H9 (cell line): Measurements from ENCODE around the gene SCN11A. TPM values are rescaled to one million over a fixed set of nuclear protein-coding genes. Genes with fewer than 3 reads are reported as not detected.

Source experiments
- DNase-seq: peaks from one replicate; pipeline ENCODE4 v3.0.0-alpha.2; 2017
- H2AFZ ChIP-seq: one replicate; pipeline ENCODE4 v1.6.1; 2013; ENCODE audit warnings: mild to moderate bottlenecking, low read length, control low read depth, moderate library complexity
- H2AK5ac ChIP-seq: 2 replicates; pipeline ENCODE4 v1.6.1; 2013; ENCODE audit warnings: low read length, control low read depth, mixed read lengths; ENCODE audit not compliant: insufficient read length
- H2BK120ac ChIP-seq: one replicate; pipeline ENCODE4 v1.6.1; 2013; ENCODE audit warnings: low read depth, mild to moderate bottlenecking, low read length, control low read depth, inconsistent platforms; ENCODE audit not compliant: poor library complexity, severe bottlenecking
- H2BK12ac ChIP-seq: 2 replicates; pipeline ENCODE4 v1.6.1; 2013; ENCODE audit warnings: low read length, control low read depth, mixed read lengths, low read depth; ENCODE audit not compliant: insufficient read length
- H2BK15ac ChIP-seq: 2 replicates; pipeline ENCODE4 v1.6.1; 2013; ENCODE audit warnings: low read depth, low read length, control low read depth
- H2BK20ac ChIP-seq: one replicate; pipeline ENCODE4 v1.6.1; 2013; ENCODE audit warnings: low read depth, mild to moderate bottlenecking, low read length, control low read depth, inconsistent platforms; ENCODE audit not compliant: poor library complexity, severe bottlenecking
- H2BK5ac ChIP-seq: 2 replicates; pipeline ENCODE4 v1.6.1; 2013; ENCODE audit warnings: low read length, control low read depth, mixed read lengths; ENCODE audit not compliant: insufficient read length
- H3K14ac ChIP-seq: 2 replicates; pipeline ENCODE4 v1.6.1; 2013; ENCODE audit warnings: low read length, control low read depth; ENCODE audit not compliant: insufficient read depth
- H3K18ac ChIP-seq: 2 replicates; pipeline ENCODE4 v1.6.1; 2013; ENCODE audit warnings: low read depth, mild to moderate bottlenecking, mixed read lengths, low read length, control low read depth; ENCODE audit not compliant: insufficient read length
- H3K23ac ChIP-seq: 2 replicates; pipeline ENCODE4 v1.6.1; 2013; ENCODE audit warnings: low read length, control low read depth, mixed read lengths, low read depth; ENCODE audit not compliant: insufficient read length
- H3K23me2 ChIP-seq: 2 replicates; pipeline ENCODE4 v1.6.1; 2013; ENCODE audit warnings: low read depth, mild to moderate bottlenecking, mixed read lengths, low read length, control low read depth; ENCODE audit not compliant: insufficient read length, poor library complexity, severe bottlenecking
- H3K27ac ChIP-seq: 2 replicates; pipeline ENCODE4 v1.5.1; 2013; ENCODE audit warnings: low read length, control low read depth, mixed read lengths, low read depth; ENCODE audit not compliant: insufficient read length
- H3K27me3 ChIP-seq: 2 replicates; pipeline ENCODE4 v1.6.1; 2013; ENCODE audit warnings: low read length, control low read depth, inconsistent platforms; ENCODE audit not compliant: insufficient read depth
- H3K4ac ChIP-seq: 2 replicates; pipeline ENCODE4 v1.6.1; 2013; ENCODE audit warnings: low read depth, mild to moderate bottlenecking, control low read depth, inconsistent platforms, low read length, moderate library complexity
- H3K4me1 ChIP-seq: 2 replicates; pipeline ENCODE4 v1.6.1; 2013; ENCODE audit warnings: low read length, control low read depth, inconsistent platforms; ENCODE audit not compliant: insufficient read depth
- H3K4me2 ChIP-seq: 2 replicates; pipeline ENCODE4 v1.6.1; 2013; ENCODE audit warnings: low read length, control low read depth, mixed read lengths; ENCODE audit not compliant: insufficient read length, insufficient read depth
- H3K56ac ChIP-seq: 2 replicates; pipeline ENCODE4 v1.6.1; 2013; ENCODE audit warnings: low read depth, mild to moderate bottlenecking, mixed read lengths, low read length, control low read depth; ENCODE audit not compliant: insufficient read length
- H3K79me1 ChIP-seq: 2 replicates; pipeline ENCODE4 v1.6.1; 2013; ENCODE audit warnings: low read depth, mild to moderate bottlenecking, moderate library complexity, low read length, control low read depth, inconsistent platforms; ENCODE audit not compliant: insufficient read depth, poor library complexity, severe bottlenecking
- H3K79me2 ChIP-seq: 2 replicates; pipeline ENCODE4 v1.6.1; 2013; ENCODE audit warnings: low read length, control low read depth, inconsistent platforms; ENCODE audit not compliant: insufficient read depth
- H3K9ac ChIP-seq: 2 replicates; pipeline ENCODE4 v1.6.1; 2013; ENCODE audit warnings: low read length, control low read depth, mixed read lengths; ENCODE audit not compliant: insufficient read length; ENCODE audit errors: extremely low read depth
- H3K9me3 ChIP-seq: one replicate; pipeline ENCODE4 v1.6.1; 2013; ENCODE audit warnings: low read depth, low read length, inconsistent platforms; ENCODE audit not compliant: control insufficient read depth
- H3T11ph ChIP-seq: one replicate; pipeline ENCODE4 v1.6.1; 2013; ENCODE audit warnings: mild to moderate bottlenecking, low read length, control low read depth, inconsistent platforms
- H4K20me1 ChIP-seq: one replicate; pipeline ENCODE4 v1.6.1; 2013; ENCODE audit not compliant: control insufficient read depth, insufficient read length, insufficient read depth
- H4K5ac ChIP-seq: 2 replicates; pipeline ENCODE4 v1.6.1; 2013; ENCODE audit warnings: low read depth, mild to moderate bottlenecking, mixed read lengths, low read length, control low read depth; ENCODE audit not compliant: insufficient read length
- H4K8ac ChIP-seq: replicated peaks from 2 replicates; pipeline ENCODE4 v1.6.1; 2013; ENCODE audit warnings: low read length, control low read depth, mixed read lengths, low read depth; ENCODE audit not compliant: insufficient read length
- H4K91ac ChIP-seq: 2 replicates; pipeline ENCODE4 v1.6.1; 2013; ENCODE audit warnings: low read depth, mild to moderate bottlenecking, moderate library complexity, mixed read lengths, low read length, control low read depth; ENCODE audit not compliant: insufficient read length
- H3K27ac Mint-ChIP-seq, 3 experiments: 2 replicates in 2 of 3; 3 replicates in 1 of 3; pipeline ENCODE4 v1.8.0; 2020 to 2021; ENCODE audit warnings: mixed read lengths in 3 of 3, mild to moderate bottlenecking in 1 of 3, moderate library complexity in 1 of 3
- H3K27me3 Mint-ChIP-seq: 2 replicates; pipeline ENCODE4 v1.8.0; 2021; ENCODE audit warnings: low read depth, mild to moderate bottlenecking, moderate library complexity, mixed read lengths
- H3K36me3 Mint-ChIP-seq, 3 experiments: 2 replicates in 2 of 3; 3 replicates in 1 of 3; pipeline ENCODE4 v1.8.0; 2020 to 2021; ENCODE audit warnings: low read depth in 3 of 3, mixed read lengths in 3 of 3; ENCODE audit not compliant: insufficient read depth in 1 of 3
- H3K4me1 Mint-ChIP-seq, 2 experiments: 2 replicates each; pipeline ENCODE4 v1.8.0; 2020; ENCODE audit warnings: mixed read lengths in 2 of 2
- H3K4me3 Mint-ChIP-seq, 2 experiments: 2 replicates in 1 of 2; 3 replicates in 1 of 2; pipeline ENCODE4 v1.8.0; 2020 to 2021; ENCODE audit warnings: mild to moderate bottlenecking in 2 of 2, mixed read lengths in 2 of 2, moderate library complexity in 1 of 2
- H3K9me3 Mint-ChIP-seq, 2 experiments: 2 replicates in 1 of 2; 3 replicates in 1 of 2; pipeline ENCODE4 v1.8.0; 2020; ENCODE audit warnings: mild to moderate bottlenecking in 2 of 2, mixed read lengths in 2 of 2, moderate library complexity in 1 of 2
- WGBS: extraction: QIAGEN DNeasy Blood & Tissue Kit; methylation state at CpG from one replicate; pipeline ENCODE4 v1.1.7; 2013; ENCODE audit warnings: missing lambda C conversion rate, low lambda C conversion rate, mixed read lengths; ENCODE audit not compliant: insufficient read length; ENCODE audit errors: extremely low coverage; 5-methylcytosine and 5-hydroxymethylcytosine counted together
- total RNA-seq: library from RNA; stranded (reverse); gene quantifications from 2 replicates; pipeline ENCODE4 v1.2.1, GENCODE V29; 2021
- TF ChIP-seq, protein P1 (sequence below): fragments of 200-600 bp; sonication (generic); conservative IDR thresholded peaks from 3 replicates; pipeline ENCODE4 v1.8.0; 2021; ENCODE audit warnings: antibody characterized with exemption, mild to moderate bottlenecking

Gene SCN11A
- total RNA-seq, 1 experiment from 2014 or later = 0.17 TPM

DNA sequence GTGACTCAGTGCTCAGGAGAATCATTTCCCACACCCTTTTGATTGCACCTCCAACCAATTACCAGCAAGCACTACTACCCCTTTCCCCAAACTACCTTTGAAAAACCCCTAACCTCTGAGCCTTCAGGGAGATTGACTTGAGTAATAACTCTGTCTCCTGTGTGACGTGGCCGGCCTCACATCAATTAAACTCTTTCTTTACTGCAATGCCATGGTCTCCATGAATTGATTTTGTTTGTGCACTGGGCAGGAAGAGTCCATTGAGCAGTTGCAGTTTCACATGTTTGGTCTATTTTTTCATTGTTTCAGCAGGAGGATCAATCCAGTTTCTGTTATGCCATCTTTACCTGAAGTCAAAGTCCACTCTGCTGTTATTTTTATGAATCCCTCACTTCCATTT, 32.4 kb downstream of the SCN11A start:
- H4K20me1 ChIP-seq = no peaks in the 10 kb centered on the region
- TF ChIP-seq, protein P1, sequence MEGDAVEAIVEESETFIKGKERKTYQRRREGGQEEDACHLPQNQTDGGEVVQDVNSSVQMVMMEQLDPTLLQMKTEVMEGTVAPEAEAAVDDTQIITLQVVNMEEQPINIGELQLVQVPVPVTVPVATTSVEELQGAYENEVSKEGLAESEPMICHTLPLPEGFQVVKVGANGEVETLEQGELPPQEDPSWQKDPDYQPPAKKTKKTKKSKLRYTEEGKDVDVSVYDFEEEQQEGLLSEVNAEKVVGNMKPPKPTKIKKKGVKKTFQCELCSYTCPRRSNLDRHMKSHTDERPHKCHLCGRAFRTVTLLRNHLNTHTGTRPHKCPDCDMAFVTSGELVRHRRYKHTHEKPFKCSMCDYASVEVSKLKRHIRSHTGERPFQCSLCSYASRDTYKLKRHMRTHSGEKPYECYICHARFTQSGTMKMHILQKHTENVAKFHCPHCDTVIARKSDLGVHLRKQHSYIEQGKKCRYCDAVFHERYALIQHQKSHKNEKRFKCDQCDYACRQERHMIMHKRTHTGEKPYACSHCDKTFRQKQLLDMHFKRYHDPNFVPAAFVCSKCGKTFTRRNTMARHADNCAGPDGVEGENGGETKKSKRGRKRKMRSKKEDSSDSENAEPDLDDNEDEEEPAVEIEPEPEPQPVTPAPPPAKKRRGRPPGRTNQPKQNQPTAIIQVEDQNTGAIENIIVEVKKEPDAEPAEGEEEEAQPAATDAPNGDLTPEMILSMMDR = no peak
- no peak overlapping the region for H2BK5ac ChIP-seq
- no peak overlapping the region for H2AK5ac ChIP-seq
- no peak overlapping the region for H3K23ac ChIP-seq
- H3K79me2 ChIP-seq = no peaks in the 10 kb centered on the region
- Mint-ChIP-seq H3K4me1 (no peaks in the 10 kb centered on the region), H3K27ac (no peak overlapping the region), H3K9me3 (no peaks in the 10 kb centered on the region), H3K27me3 (peaks cover 3% of the 10 kb centered on the region), H3K4me3 (no peak overlapping the region), H3K36me3 (no peaks in the 10 kb centered on the region)
- H3K27ac ChIP-seq = no peak overlapping the region
- no peak overlapping the region for H3K4me2 ChIP-seq
- no peak overlapping the region for H4K5ac ChIP-seq
- no peaks in the 10 kb centered on the region for H3K79me1 ChIP-seq
- no peaks in the 10 kb centered on the region for H3K4me1 ChIP-seq
- no peak overlapping the region for H2BK12ac ChIP-seq
- no peak overlapping the region for H2AFZ ChIP-seq
- no peaks in the 10 kb centered on the region for H3K23me2 ChIP-seq
- H4K91ac ChIP-seq = no peak overlapping the region
- no peaks in the 10 kb centered on the region for H3K9me3 ChIP-seq
- H3K14ac ChIP-seq = no peak overlapping the region
- H3K56ac ChIP-seq = no peak overlapping the region
- no CpG with 5 or more reads among the region's 2 CpGs for WGBS
- H2BK15ac ChIP-seq = no peak overlapping the region
- no peak overlapping the region for H3T11ph ChIP-seq
- H2BK20ac ChIP-seq = no peak overlapping the region
- no peak overlapping the region for H3K18ac ChIP-seq
- H3K9ac ChIP-seq = no peak overlapping the region
- DNase-seq = no peak
- H3K27me3 ChIP-seq = no peaks in the 10 kb centered on the region
- no peak overlapping the region for H2BK120ac ChIP-seq
- no peak overlapping the region for H4K8ac ChIP-seq
- no peak overlapping the region for H3K4ac ChIP-seq
